Liver (tissue), 9 donors: ENCODE measurements around the gene SLC7A5. TPM values are rescaled to one million over a fixed set of nuclear protein-coding genes. Genes with fewer than 3 reads are reported as not detected.
"Not testable (repeated sequence)": the region's sequence is repeated elsewhere in the genome, so short reads cannot be mapped to it uniquely, and the experiment has no call there.

ENCODE experiments used
- DNase-seq: peaks from one replicate; pipeline ENCODE4 v3.0.0-alpha.2; 2017; ENCODE audit warnings: low spot score
- H3K27ac ChIP-seq, 2 donors: one replicate each; pipeline ENCODE4 v1.7.0; 2013; ENCODE audit warnings: inconsistent platforms in 2 of 2, low read length in 2 of 2, control low read depth in 1 of 2, low read depth in 1 of 2, mild to moderate bottlenecking in 1 of 2
- H3K27me3 ChIP-seq, 4 donors: one replicate each; pipeline versions ENCODE4 v1.6.1 to v1.7.0; 2013; ENCODE audit warnings: low read length in 3 of 4, inconsistent platforms in 1 of 4, mild to moderate bottlenecking in 1 of 4, moderate library complexity in 1 of 4; ENCODE audit not compliant: control insufficient read depth in 4 of 4, insufficient read depth in 4 of 4
- H3K36me3 ChIP-seq, 4 donors: one replicate each; pipeline versions ENCODE4 v1.6.1 to v1.7.0; 2013; ENCODE audit warnings: low read length in 3 of 4, mild to moderate bottlenecking in 3 of 4, low read depth in 1 of 4, moderate library complexity in 1 of 4; ENCODE audit not compliant: control insufficient read depth in 4 of 4, insufficient read depth in 3 of 4
- H3K4me1 ChIP-seq, 4 donors: one replicate each; pipeline versions ENCODE4 v1.6.1 to v1.7.0; 2013; ENCODE audit warnings: low read length in 3 of 4, mild to moderate bottlenecking in 3 of 4, moderate library complexity in 1 of 4; ENCODE audit not compliant: control insufficient read depth in 4 of 4, insufficient read depth in 4 of 4
- H3K4me3 ChIP-seq, 3 donors: one replicate each; pipeline versions ENCODE4 v1.6.1 to v1.7.0; 2013; ENCODE audit warnings: low read length in 3 of 3, control low read depth in 1 of 3, low read depth in 1 of 3, mild to moderate bottlenecking in 1 of 3
- H3K9ac ChIP-seq, 2 donors: one replicate each; pipeline ENCODE4 v1.7.0; 2013; ENCODE audit warnings: low read length in 2 of 2, mild to moderate bottlenecking in 2 of 2, moderate library complexity in 2 of 2, control low read depth in 1 of 2, low read depth in 1 of 2
- H3K9me3 ChIP-seq, 4 donors: one replicate each; pipeline versions ENCODE4 v1.6.1 to v1.7.0; 2013; ENCODE audit warnings: low read length in 3 of 4; ENCODE audit not compliant: control insufficient read depth in 4 of 4
- CTCF ChIP-seq: fragments of 150-350 bp; IDR thresholded peaks from 2 replicates; pipeline ENCODE4 v1.5.1; 2017; ENCODE audit warnings: improper control_type of control experiment, low read depth, low read length; ENCODE audit not compliant: missing input control
- HNF4A ChIP-seq, 2 donors: conservative IDR thresholded peaks; 2 replicates each; pipeline ENCODE4 v1.6.1; 2016; ENCODE audit warnings: antibody characterized with exemption in 2 of 2, mild to moderate bottlenecking in 2 of 2
- HNF4G ChIP-seq: IDR thresholded peaks from 2 replicates; pipeline ENCODE4 v1.6.1; 2016; ENCODE audit warnings: antibody characterized with exemption
- WGBS: extraction: QIAGEN DNeasy Blood & Tissue Kit; methylation state at CpG from one replicate; pipeline ENCODE4 v1.1.7; 2013; 5-methylcytosine and 5-hydroxymethylcytosine counted together
- polyA plus RNA-seq, 2 donors: library from polyadenylated mRNA; stranded (reverse) in 1 of 2; unstranded in 1 of 2; fragments of 200-250 nt in 1 of 2; fragments of >200 nt in 1 of 2; fragmentation: Nextera tagmentation in 1 of 2; extraction: Ambion mirVana in 1 of 2; gene quantifications; one replicate each; pipeline versions ENCODE4 v1.2.1 to v1.2.3, GENCODE V29; 2013 to 2015
- total RNA-seq, 2 donors: library from RNA; depleted of rRNA; stranded (reverse); fragments of >200 nt; gene quantifications; one replicate each; pipeline ENCODE4 v1.2.3, GENCODE V29; 2014
- donor health status: healthy.
- donor health status: healthy.
- donor health status: healthy.
- donor health status: healthy.
- donor health status: healthy.

SLC7A5 gene
- total and polyA plus RNA-seq, 4 donors: 4.5 to 66.0 (median 10.6) TPM

GRCh38 chr16:87894005-87894404 lies 24.7 kb upstream of the SLC7A5 start:
- not testable (repeated sequence) for H3K27ac ChIP-seq, H3K36me3 ChIP-seq, DNase-seq, H3K4me3 ChIP-seq, H3K27me3 ChIP-seq, H3K9me3 ChIP-seq, H3K4me1 ChIP-seq, H3K9ac ChIP-seq
- WGBS: 31% methylated on average over 4 of the region's 4 CpGs
- TF ChIP-seq HNF4G: peak; percentile 46
- TF ChIP-seq HNF4A (conservative IDR thresholded peaks at IDR 0.05): peak; percentile 83 to 84

GRCh38 chr16:87891764-87892163 lies 22.5 kb upstream of the SLC7A5 start:
- H3K36me3 ChIP-seq: peaks cover 0 to 7% (median 3%) of the 10 kb centered on the region in 4 donors
- no peak overlapping the region for H3K4me3 ChIP-seq
- no peak for DNase-seq
- no peak overlapping the region for H3K27ac ChIP-seq
- no peaks in the 10 kb centered on the region for H3K27me3 ChIP-seq
- H3K9ac ChIP-seq: no peak overlapping the region
- no peaks in the 10 kb centered on the region for H3K4me1 ChIP-seq
- WGBS: 94% methylated on average over 21 of the region's 21 CpGs
- no peaks in the 10 kb centered on the region for H3K9me3 ChIP-seq
- no peak for TF ChIP-seq CTCF

- H3K9ac ChIP-seq, H3K9me3 ChIP-seq, H3K36me3 ChIP-seq, H3K27ac ChIP-seq, H3K27me3 ChIP-seq, DNase-seq, H3K4me3 ChIP-seq, H3K4me1 ChIP-seq: not testable (repeated sequence)
- WGBS: 94% methylated on average over 10 of the region's 10 CpGs
Measured at GRCh38 chr16:87889762-87890161, 20.5 kb upstream of the SLC7A5 start.

- H3K36me3 ChIP-seq, H3K9me3 ChIP-seq, DNase-seq, H3K9ac ChIP-seq, H3K27me3 ChIP-seq, H3K4me1 ChIP-seq, H3K27ac ChIP-seq, H3K4me3 ChIP-seq: not testable (repeated sequence)
- 94% methylated on average over 7 of the region's 7 CpGs for WGBS
Measured at GRCh38 chr16:87888346-87888745, 19.0 kb upstream of the SLC7A5 start.

- H3K9ac ChIP-seq, H3K36me3 ChIP-seq, DNase-seq, H3K4me1 ChIP-seq, H3K27ac ChIP-seq, H3K4me3 ChIP-seq, H3K9me3 ChIP-seq, H3K27me3 ChIP-seq: not testable (repeated sequence)
- WGBS: 84% methylated on average over 8 of the region's 8 CpGs
Measured at GRCh38 chr16:87887931-87888330, 18.6 kb upstream of the SLC7A5 start.
